ENCODE measurements around the gene REXO5.

DNA sequence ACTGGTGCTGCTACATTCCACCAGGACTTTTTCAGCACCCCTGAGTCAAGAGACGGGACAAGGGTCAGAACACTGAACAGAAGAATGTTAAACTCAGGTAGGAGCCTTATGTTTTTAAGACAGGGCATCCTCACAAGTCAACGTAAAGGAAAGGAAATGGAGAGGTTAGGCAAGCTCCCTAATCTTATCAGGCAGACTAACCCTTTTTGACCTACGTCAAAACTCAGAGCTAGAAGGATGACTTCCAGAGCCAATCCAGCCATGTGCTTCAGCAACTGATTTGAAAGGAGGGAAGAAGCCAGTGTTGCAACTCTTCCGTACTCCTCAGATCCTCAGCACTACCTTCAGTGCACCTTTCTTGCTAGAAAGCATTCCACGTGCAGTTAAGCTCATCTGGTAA, 46.8 kb downstream of the REXO5 start:
- no peak for TF ChIP-seq CTCF (IDR thresholded peaks at IDR 0.05; ENCODE audit: low read depth, low read length, poor library complexity, severe bottlenecking)
- no peak for TF ChIP-seq EZH2phosphoT487 (IDR thresholded peaks at IDR 0.05; ENCODE audit: borderline replicate concordance, low read length)
